Fibroblast of peridontal ligament (primary cell): ENCODE data around the gene KBTBD6.
A peak's percentile ranks its signal among the peaks of the same experiment; 100 is the strongest.
"Not testable (repeated sequence)": the region's sequence is repeated elsewhere in the genome, so short reads cannot be mapped to it uniquely, and the experiment has no call there.

Source experiments
- DNase-seq: peaks from one replicate; pipeline ENCODE4 v3.0.0-alpha.2; 2010; ENCODE audit errors: extremely low read depth

KBTBD6 gene, protein sequence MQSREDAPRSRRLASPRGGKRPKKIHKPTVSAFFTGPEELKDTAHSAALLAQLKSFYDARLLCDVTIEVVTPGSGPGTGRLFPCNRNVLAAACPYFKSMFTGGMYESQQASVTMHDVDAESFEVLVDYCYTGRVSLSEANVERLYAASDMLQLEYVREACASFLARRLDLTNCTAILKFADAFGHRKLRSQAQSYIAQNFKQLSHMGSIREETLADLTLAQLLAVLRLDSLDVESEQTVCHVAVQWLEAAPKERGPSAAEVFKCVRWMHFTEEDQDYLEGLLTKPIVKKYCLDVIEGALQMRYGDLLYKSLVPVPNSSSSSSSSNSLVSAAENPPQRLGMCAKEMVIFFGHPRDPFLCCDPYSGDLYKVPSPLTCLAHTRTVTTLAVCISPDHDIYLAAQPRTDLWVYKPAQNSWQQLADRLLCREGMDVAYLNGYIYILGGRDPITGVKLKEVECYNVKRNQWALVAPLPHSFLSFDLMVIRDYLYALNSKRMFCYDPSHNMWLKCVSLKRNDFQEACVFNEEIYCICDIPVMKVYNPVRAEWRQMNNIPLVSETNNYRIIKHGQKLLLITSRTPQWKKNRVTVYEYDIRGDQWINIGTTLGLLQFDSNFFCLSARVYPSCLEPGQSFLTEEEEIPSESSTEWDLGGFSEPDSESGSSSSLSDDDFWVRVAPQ

DNA sequence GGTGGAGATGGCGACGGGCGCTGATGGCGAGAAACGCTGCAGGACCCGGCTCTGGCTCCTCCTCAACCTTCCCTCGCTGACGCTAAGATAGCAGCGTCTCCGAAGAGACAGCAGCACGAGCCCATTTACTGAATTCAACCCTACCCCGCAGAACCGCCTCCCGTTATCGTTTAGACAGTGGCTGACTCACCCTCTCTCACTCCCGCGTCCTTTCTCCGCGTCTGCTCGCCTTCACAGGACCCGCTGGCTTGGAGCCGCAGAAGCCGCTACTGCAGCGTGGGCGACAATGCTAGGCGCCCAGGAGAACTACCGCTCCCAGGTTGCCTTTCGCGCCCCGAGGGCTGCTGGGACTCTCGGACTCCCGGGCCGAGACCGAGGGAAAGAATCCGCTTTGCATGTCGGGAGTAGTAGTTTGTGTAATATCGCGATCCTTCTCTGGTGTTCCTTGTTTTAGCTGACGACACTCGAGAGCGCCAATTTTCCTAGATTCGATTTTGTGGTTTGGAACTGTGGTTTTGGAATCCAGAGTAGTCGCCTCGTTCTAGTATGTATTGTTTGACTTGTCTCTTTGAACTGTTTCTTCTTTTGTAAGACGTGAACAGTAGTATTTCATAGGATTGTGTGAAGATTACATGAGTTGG is at the start of gene KBTBD6:
TSS of gene KBTBD6 (minus strand) at position 291 of the 641 bp plus-strand sequence. CDS start 291 bp downstream, outside the sequence.
- DNase-seq: peak; percentile 99

DNA sequence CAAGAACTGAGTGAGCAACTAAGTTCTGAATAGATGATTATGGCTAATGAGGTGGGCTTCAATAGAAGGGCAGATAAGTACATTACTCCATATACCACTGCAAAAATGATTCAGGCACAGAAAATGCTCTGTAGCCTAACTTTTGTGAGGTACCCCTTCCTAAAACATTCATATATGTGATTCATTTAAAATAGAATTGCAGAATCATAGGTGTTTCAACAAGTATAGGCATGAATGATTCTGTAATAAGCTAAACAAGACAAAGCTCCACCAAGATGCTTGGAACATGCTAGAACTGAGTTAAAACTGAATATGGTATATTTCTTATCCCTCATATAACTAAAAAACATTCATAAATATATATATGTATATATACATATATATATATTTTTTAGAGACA is 49.6 kb upstream of the KBTBD6 start:
- no peak for DNase-seq

DNA sequence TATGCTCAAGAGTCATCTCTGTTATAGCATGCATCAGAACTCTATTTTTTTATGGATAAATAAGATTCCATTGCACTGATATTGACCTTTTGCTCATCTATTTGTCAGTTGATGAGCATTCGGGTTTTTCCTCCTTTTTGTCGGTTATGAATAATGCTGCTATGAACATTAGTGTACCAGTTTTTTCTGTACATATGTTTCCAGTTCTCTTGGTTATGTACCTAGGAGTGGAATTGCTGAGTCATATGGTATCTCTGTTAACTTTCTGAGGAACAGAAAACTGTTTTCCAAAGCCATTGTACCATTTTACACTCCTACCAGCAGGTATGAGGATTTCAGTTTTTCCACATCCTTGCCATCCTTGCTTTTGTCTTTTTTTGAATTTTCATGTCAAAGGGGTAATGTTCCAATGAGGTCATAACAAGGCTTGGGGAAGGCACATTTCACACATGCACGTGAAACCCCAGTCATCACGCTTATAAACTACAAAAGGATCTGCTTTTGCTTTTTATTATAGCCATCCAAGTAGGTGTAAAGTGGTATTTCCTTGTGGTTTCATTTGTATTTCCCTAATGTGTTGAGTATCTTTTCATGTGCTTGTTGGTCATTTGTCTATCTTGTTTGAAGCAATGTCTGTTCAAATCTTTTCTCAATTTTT is 47.1 kb upstream of the KBTBD6 start:
- peak; percentile 74 for DNase-seq

DNA sequence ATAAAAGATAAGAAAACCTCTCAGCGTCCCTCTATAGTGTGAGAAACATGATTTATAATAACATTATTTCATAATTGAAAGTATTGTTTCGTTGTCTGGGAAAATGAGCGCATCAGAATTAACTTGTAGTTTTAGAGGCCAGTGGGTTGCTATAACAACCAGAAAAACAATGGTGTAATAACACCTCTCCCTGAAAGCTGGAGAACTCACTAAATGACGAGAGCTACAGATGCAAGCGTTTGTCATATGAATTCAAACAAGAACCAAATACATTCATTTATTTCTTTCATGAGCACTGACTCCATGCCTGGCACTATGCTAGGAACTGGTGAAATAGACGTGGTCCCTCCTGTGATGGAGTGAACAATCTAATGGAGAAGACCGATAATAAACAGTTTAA is 45.4 kb upstream of the KBTBD6 start:
- DNase-seq: peak; percentile 51

DNA sequence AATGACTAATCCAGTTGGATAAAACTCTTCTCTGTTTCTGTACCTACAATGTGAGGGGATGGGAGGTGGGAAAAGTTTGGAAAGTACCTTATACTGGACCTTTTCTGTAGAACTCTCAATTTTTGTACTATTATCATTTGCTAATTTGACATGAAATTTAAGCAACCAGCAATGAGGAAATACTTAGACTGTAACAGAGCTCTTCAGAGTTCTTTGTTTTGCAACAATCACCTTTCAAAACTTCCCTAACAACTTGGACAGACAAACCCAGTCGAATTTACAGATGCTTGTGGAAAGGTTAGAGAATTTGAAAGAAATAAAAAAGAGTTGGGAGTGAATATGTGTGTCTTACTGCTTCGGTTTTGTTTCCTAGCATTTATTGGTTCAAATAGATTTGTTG is 45.0 kb upstream of the KBTBD6 start:
- no peak for DNase-seq

DNA sequence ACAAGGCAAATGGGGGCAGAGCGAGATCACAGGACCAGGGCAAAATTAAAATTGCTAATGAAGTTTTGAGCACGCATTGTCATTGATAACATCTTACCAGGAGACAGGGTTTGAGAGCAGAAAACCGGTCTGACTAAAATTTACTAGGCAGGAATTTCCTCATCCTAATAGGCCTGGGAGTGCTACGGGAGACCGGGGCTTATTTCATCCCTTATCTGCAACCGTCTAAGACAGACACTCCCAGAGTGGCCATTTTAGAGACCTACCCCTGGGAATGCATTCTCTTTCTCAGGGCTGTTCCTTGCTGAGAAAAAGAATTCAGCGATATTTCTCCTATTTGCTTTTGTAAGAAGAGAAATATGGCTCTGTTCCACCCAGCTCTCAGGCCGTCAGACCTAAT is 43.0 kb upstream of the KBTBD6 start:
- DNase-seq: not testable (repeated sequence)

DNA sequence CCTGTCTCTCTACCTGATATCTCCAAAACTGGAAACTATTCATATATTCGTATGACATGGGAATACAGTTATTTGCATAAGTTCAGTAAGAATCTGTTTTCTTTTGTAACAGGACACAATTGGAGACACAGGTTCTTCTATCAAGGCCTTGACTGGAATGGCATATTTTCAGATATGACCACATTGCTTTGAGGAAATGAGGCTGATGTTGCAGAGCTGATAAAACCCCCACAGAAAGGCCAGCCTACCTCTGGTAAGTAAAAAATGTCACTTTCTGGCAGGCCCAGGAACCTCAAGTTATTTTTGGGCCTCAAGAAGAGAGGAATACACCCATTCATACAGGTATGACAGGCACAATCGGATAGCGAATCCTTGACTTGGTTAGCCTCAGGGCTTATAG is 29.5 kb upstream of the KBTBD6 start:
- DNase-seq: no peak

DNA sequence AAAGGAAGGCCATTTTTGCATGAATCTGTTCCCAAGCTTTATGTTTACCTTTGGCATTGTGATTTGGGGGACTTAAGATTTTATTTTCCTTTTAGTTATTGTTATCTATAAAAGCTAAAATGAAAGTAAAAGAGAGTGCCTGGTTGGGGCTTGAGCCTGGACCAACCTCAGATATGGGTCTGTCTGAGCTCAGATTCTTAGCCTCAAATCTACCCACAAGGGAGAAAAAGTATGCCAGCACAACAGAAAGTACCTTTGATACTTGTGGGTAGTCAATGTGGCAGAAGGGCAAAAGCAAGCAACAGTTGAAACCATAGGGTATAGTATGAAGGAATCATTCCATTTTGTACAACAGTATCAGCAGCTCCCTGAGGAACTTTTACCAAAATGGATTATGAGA is 26.6 kb upstream of the KBTBD6 start:
- DNase-seq: no peak

DNA sequence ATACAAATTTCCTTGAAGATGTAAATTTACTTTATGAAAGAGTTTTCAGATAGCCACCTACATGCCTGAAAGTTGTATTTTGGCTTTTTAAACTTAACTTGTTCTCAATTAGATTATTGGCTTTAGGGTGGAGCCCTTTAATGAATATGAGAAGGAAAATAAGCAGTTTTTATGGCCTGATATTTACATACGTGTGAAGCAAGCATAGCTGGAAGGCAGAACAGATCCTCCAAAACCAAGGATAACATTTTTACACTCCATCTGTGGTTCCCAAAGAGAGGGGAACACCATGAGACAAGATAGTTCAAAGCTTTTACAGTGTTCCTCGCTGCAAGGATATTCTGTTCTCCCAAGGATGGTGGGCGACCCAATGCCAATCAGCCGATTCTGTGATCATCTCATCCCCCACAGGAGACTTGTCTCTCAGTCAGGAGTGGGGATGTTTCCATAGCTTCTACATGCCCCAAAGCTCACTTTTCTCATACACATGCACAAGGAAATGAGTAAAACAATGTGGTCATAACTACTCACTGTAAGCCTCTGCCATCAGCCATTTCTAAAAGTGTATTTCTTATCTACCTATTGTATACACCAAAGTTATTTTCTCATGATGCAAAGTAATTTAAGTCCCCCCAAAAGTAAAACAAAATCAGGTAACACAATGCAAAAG is 24.6 kb upstream of the KBTBD6 start:
- no peak for DNase-seq

DNA sequence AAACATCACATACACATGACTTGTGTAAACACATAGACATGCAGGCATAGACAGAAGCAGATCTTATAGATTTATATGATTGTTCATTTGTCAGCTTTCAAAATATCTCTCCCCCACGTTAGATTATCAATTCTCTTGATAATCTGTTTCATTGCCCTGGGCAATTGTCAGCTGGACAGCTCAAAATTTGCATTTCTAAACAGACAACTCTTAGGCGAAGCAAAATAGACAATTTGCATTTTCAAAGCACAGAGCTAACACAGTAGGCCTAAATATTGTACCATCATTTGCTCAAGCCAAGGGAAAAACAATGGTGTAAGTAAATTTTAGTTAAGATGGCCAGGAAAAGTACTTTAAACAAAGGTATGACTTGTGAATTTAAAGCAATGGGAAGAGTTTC is 24.0 kb upstream of the KBTBD6 start:
- DNase-seq: no peak

DNA sequence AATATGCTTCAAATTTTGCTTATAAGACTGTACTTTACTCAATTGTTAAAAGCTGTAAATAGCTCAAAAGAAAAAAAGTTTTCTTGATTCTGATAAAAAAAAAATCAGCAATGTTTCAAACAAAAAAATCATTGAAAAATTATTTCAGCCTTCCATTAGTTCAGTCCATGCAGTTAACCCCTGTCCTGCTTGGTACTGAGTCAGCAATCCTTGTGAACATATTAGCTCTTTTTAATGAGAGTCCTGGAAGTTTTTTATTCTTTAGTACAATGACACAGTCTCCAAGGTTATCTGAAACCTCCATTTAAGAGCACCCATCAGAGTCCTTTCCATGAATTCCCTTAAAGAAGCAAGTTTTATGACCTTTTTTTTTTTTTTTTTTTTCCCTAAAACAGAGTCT is 21.4 kb upstream of the KBTBD6 start:
- no peak for DNase-seq

DNA sequence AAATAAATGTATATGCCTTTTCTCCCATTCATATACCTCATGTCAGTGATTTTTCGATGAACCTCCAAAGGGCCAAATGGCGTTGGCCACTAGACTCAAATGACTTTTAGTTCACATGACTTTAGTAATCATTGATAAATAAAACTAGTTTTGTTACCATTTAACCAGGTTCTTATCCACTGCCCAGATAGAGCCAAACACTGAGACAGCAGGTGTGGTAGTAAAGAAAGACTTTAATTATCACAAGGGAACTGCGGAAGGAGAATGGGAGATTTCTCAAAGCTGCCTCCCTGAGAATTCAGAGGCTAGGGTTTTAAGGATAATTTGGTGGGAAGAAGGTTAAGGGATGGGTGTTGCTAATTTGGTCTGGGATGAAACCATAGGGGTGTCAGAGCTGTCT is 19.4 kb upstream of the KBTBD6 start:
- DNase-seq: no peak

DNA sequence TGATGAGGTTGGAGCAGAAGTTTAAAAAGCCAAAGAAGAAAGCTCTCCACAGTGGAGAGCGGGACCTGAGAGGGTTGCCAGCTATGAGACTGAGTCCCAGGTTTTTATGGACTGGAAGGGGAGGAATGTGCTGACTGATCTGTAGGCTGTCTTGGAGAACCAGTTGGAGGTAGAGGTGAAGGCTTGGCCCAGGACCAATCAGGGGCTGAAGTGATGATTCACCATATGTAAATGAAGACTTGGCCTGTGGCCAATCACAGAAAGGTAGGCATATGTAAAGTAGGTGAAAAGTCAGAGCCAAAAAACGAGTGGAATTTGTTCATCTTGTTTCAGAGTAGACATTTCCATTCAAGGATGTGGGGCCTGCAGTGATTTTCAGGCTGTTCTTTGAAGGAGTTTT is 17.5 kb upstream of the KBTBD6 start:
- no peak for DNase-seq

DNA sequence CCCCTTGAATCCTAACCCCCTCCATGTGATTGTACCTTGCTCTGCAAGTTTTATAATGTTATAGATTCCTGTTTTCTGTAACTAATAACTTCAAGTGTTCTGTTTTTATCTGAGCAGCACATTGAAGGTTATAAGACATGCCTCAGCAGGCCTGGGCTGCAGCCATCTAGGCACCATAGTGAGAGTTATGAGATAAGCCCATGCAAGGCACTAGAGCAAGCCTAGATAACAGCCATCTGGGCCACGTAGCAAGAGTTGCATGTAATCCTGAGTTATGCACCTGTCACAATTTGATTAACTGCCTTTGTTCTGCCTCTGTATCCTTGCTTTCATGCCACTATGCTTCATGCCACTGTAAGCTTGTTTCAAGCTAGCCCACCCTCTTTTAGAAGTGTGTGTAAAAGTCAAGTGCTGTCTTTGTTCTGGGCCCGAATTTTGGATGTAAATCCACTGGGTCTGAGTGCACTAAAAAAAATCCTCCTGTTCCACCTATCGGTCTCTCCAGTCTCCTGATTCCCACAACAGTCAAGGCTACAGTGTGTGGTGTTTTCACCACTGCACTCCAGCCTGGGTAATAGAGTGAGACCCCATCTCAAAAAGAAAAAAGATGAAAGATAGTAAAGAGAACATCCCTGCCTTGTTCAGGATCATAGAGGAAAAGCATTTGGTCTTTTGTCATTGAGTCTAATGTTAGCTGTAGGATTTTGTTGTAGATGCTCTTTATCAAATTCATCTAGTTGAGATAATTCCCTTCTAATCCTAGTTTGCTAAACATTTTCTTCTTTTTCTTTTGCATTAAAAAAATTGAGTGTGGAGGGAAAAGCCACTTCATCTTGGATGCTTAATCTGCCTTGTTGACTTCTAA is 16.0 kb upstream of the KBTBD6 start:
- no peak for DNase-seq

DNA sequence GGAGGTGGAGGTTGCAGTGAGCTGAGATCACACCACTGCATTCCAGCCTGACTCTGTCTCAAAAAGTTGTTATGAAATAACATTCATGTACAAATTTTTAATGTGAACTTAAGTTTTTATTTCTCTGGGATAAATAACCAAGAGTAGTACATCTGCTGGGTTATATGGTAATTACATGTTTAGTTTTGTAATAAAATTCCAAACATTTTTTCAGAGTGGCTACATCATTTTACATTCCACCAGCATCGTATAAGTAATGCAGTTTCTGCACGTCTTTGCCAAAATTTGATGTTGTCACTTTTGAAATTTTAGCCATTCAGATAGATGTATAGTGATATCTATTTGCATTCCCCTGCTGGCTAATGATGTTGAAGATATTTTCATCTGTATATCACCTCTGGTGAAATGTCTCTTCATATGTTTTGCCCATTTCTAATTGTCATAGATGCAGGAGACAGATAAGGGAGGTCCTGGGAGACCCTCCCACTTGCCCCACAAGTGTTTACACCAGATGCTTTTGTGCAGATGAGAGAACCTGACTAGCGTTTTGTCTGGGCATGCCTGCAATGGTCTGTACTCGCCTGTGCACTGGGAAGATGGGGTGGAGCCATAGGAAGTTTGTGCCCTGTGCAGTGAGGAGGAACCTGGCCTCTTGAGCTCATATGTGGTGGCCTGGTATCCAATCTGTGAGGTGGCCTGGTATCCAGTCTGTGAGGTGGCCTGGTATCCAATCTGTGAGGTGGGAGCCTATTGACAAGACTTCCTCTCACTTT is 12.7 kb upstream of the KBTBD6 start:
- peak; percentile 72 for DNase-seq

DNA sequence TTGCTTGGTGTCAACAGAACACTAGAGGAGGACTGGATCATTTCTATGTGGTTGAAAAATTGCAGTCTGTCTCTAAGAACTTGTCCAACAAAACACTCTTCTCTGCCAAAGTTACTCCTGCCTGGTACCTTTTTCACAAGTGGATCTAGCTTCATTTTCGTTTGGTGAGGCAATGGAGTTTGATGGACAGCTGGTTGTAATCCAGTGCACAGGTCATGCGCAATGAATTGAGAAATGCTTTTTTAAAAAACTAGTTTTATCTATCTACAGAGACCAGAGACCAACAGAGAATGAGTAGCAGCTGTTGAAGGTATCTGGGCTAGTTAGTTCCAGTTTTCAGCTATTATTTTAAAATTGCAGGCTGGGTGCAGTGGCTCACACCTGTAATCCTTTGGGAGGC is 12.0 kb upstream of the KBTBD6 start:
- DNase-seq: no peak

DNA sequence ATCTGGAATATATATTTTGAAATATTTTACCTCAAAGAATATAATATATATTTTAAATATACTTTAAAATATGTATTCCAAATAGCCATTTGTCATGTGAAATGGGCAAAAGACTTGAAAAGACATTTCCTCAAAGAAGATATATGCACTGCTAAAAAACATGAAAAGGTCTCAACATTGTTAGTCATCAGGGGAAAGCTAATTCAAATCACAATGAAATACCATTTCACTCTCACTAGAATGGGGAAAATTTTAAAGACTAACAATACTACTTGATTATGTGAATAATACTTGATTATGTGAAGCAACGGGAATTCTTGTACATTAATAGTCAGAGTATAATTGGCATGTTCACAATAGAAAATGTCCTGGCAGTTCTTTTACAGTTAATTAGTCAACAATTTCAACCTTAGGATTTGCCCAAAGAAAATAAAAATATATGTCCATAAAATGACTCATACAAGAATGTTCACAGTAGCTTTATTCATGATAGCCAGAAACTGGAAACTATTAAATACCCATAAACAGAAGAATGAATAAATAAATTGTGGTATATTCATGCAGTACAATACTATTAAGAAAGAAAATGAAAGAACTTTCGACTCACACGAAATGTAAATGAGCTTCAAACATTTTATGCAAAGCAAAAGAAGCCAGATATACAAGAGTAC is 6.8 kb upstream of the KBTBD6 start:
- DNase-seq: peak; percentile 40

DNA sequence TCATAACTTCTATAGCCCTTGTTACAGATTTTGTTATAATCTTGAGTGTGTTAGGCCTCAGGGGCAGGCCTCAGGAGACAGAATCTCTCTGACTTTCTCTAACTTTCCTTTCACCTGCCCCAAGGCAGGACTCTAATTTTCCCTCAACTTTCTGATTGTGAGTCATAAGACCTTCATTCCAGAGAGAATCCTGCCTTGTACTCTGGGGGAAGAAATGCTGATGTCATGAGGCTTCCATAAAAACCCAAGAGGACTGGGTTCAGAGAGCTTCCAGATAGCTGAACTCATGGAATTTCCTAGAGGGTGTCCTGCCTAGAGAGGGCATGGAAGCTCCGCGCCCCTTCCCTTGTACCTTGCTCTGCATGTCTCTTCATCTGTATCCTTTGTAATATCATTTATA is 5.3 kb upstream of the KBTBD6 start:
- peak; percentile 56 for DNase-seq

DNA sequence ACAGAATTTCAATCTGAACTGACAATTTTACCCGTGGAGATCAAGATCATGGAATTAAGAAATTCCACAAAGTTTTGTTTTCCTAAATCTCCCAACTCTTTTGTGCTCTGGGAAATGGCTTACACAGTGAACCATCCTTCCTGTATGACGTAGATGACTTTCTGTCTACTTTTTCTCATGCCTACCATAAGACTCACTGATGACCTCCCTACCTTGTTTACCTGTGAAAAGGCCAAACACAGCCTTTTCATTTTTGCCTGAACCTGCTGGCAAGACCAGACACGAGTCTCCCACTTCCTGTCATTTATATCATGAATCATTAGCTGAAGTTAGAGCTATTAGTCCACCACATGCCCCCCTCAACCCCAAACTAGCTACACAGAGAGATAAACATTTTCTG is 4.6 kb upstream of the KBTBD6 start:
- no peak for DNase-seq
